NCI-H2227 treated with DMSO at 0.1 percent for 48 hours (cell line): ENCODE data around the gene RNF40.

ENCODE experiments used
- DNase-seq: peaks from one replicate; lab custom pipeline; 2025; lab: John Stamatoyannopoulos, UW

RNF40 gene

GRCh38 chr16:30761928-30762902, at the start of gene RNF40, which contains the start of gene CFAP119:
RNF40 (plus strand) TSS chr16:30762322; CDS start chr16:30762546, 224 bp downstream.
CFAP119 (minus strand) TSS chr16:30762062; CDS start chr16:30761748, 314 bp downstream.
- DNase-seq: peak; percentile 97

GRCh38 chr16:30715750-30716445, 46.2 kb upstream of the RNF40 start:
- no peak for DNase-seq

DNA sequence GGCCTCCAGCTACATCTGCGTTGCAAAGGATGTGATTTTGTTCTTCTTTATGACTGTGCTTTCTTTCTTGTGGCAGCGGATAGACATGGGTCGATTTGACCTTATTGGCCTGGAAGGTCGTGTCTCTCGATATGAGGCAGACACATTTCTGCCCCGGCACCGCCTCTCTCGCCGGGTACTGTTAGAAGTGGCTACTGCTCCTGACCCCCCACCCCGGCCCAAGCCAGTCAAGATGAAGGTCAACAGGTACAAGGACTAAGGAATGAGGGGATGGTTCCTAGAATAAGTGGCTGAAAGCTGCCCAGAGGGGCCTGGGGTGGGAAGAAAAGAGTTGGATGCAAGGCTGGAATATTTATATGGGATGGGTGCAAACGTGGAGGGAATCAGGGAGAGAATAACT, 42.0 kb upstream of the RNF40 start:
- DNase-seq: no peak

GRCh38 chr16:30720694-30721093, 41.4 kb upstream of the RNF40 start:
- no peak for DNase-seq

GRCh38 chr16:30721167-30721566, 41.0 kb upstream of the RNF40 start:
- DNase-seq: no peak

DNA sequence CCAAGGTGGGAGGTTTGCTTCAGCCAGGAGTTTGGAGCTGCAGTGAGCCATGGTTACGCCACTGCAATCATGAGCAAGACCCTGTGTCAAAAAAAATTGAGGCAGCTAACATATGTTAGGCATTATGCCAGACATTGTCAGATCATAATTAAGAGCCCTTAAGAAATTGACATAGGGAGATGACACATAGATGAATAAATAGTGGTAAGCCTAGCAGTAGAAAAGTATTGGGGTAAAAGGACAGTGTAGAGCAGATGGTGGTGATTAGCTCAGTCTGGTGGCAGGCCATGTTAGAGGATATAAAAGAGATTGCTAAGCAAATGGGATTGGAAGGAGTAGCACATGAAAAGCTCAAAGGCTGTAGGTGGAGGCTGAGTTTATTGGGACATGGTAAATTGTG, 40.5 kb upstream of the RNF40 start:
- DNase-seq: no peak

- no peak for DNase-seq
Observed at GRCh38 chr16:30722443-30722842, 39.7 kb upstream of the RNF40 start.

DNA sequence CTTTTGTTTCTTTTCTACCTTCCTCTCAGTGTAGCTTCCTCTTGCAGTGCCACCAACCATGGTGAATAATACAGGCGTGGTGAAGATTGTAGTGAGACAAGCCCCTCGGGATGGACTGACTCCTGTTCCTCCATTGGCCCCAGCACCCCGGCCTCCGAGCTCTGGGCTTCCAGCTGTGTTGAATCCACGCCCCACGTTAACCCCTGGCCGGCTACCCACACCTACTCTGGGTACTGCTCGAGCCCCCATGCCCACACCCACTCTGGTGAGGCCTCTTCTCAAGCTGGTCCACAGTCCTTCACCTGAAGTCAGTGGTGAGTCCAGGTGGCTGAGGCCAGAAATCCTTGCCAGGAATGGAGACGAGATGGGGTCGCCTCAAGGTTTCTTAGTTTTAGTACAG, 39.2 kb upstream of the RNF40 start:
- no peak for DNase-seq

DNA sequence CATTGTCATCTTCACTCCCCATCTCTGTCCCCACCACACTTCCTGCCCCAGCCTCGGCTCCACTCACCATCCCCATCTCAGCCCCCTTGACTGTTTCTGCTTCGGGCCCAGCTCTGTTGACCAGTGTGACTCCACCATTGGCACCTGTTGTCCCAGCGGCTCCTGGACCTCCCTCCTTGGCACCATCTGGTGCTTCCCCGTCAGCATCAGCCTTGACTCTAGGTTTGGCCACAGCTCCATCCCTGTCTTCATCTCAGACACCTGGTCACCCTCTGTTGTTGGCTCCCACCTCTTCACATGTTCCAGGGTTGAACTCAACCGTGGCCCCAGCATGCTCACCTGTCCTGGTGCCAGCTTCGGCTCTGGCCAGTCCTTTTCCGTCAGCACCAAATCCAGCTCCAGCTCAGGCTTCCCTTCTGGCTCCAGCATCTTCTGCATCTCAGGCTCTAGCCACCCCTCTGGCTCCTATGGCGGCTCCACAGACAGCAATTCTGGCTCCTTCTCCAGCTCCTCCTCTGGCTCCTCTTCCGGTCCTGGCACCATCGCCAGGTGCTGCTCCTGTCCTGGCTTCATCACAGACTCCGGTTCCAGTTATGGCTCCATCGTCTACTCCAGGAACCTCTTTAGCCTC, 38.3 kb upstream of the RNF40 start:
- no peak for DNase-seq

DNA sequence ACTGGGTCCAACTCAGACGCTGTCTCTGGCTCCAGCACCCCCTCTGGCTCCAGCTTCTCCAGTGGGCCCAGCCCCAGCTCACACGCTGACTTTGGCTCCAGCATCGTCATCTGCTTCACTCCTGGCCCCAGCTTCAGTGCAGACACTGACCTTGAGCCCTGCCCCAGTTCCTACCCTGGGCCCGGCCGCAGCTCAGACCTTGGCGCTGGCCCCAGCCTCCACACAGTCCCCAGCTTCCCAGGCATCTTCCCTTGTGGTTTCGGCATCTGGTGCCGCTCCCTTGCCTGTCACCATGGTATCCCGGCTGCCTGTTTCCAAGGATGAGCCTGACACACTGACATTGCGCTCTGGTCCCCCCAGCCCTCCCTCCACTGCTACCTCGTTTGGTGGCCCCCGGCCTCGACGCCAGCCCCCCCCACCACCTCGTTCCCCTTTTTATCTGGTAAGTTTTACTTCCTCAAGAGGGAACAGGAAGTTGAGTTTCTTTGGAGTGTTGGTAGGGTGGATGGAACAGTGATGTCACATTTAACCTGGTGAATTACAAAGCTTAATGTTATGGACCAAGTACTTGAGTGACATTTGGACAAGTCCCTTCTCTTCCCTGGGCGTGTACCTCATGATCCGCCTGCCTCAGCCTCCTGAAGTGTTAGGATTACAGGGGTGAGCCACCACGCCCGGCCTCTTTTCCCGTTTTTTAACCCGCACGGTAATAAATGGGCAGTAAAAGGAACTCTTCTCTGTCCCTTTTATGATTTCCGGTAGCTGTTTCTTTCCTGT, 37.3 kb upstream of the RNF40 start:
- no peak for DNase-seq

DNA sequence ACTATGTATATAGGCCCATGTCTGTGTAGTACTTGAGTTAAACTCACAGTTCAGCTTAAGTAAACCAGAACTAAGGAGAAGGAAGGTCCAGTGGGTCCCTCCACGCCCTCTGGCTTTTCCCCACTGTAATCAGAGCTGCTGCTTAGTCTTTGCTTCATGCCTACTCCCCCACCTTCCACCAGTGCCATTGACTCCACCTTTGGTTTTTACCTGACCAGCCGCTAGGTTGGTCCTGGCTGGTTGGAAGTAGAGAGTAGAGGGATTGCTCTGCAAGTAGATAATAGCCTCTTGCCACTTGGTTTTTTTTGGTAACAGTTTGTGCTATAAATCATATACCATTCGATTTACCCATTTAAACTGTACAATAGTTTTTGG, 36.7 kb upstream of the RNF40 start:
- no peak for DNase-seq

- no peak for DNase-seq
Observed at GRCh38 chr16:30728321-30728720, 33.8 kb upstream of the RNF40 start.

DNA sequence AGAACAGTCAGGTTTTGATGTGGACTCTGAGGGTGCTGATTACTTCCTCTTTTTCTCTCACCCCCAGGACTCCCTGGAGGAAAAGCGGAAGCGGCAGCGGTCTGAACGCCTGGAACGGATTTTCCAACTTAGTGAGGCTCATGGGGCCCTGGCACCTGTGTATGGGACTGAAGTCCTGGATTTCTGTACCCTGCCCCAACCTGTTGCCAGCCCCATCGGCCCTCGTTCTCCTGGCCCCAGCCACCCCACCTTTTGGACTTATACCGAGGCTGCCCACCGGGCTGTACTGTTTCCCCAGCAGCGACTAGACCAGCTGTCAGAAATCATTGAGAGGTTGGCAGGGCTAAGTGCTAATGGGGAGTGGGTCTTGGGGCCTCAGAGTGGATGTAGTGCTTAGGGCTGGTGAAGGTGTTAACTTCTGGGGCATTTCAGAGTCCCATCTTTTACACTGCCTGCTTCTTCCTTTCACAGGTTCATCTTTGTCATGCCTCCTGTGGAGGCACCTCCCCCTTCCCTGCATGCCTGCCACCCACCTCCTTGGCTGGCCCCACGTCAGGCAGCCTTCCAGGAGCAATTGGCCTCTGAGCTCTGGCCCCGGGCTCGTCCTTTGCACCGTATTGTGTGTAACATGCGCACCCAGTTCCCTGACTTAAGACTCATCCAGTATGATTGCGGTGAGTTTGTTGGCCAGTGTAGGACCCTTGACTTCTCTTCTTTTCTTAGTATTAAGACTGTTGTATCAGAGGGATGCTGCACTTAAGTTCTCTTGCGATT, 33.0 kb upstream of the RNF40 start:
- DNase-seq: no peak

DNA sequence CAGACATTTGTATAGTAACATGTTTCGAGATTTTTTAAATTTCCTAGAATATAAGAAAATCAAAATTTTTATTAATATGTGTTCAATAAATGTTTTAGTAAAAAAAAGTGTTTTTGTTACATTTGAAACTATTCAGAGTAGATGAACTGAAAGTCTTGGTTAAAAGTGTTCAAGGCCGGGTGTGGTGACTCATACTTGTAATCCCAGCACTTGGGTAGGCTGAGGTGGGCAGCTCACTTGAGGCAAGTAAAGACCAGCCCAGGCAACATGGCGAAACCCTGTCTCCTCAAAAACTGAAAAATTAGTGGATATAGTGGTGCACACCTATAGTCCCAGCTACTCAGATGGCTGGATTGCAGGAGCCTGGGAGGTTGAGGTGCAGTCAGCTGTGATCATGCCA, 30.7 kb upstream of the RNF40 start:
- DNase-seq: no peak

DNA sequence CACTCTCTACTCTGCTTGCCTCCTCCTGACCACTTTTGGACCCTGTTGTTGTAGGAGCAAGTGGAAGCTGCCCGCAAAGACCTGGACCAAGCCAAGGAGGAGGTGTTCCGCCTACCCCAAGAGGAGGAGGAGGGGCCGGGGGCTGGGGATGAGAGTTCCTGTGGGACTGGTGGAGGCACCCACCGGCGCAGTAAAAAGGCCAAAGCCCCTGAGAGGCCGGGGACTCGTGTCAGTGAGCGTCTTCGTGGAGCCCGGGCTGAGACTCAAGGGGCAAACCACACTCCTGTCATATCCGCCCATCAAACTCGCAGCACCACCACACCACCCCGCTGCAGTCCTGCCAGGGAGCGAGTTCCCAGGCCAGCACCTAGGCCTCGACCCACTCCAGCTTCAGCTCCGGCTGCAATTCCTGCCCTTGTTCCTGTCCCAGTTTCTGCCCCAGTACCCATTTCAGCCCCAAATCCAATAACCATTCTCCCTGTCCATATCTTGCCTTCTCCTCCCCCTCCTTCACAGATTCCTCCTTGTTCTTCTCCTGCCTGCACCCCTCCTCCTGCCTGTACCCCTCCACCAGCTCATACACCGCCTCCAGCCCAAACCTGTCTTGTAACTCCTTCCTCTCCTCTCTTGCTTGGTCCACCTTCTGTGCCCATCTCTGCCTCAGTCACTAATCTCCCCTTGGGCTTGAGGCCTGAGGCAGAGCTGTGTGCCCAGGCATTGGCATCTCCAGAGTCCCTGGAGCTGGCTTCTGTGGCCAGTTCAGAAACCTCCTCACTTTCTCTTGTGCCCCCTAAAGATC, 24.9 kb upstream of the RNF40 start:
- no peak for DNase-seq

DNA sequence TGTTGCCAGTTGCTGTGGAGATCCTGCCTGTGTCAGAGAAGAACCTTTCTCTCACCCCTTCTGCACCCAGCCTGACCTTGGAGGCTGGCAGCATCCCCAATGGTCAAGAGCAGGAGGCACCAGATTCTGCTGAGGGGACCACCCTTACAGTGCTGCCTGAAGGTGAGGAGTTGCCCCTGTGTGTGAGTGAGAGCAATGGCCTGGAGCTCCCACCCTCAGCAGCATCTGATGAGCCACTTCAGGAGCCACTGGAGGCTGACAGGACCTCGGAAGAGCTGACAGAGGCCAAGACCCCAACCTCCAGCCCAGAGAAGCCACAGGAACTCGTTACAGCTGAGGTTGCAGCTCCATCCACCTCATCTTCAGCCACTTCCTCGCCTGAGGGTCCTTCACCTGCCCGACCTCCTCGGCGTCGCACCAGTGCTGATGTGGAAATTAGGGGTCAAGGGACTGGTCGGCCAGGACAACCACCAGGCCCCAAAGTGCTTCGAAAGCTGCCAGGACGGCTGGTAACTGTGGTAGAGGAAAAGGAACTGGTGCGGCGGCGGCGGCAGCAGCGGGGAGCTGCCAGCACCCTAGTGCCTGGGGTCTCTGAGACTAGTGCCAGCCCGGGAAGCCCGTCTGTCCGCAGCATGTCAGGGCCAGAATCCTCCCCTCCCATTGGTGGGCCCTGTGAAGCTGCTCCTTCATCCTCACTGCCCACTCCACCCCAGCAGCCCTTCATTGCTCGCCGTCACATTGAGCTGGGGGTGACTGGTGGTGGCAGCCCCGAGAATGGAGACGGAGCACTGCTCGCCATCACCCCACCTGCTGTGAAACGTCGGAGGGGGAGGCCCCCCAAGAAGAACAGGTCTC, 24.1 kb upstream of the RNF40 start:
- no peak for DNase-seq

DNA sequence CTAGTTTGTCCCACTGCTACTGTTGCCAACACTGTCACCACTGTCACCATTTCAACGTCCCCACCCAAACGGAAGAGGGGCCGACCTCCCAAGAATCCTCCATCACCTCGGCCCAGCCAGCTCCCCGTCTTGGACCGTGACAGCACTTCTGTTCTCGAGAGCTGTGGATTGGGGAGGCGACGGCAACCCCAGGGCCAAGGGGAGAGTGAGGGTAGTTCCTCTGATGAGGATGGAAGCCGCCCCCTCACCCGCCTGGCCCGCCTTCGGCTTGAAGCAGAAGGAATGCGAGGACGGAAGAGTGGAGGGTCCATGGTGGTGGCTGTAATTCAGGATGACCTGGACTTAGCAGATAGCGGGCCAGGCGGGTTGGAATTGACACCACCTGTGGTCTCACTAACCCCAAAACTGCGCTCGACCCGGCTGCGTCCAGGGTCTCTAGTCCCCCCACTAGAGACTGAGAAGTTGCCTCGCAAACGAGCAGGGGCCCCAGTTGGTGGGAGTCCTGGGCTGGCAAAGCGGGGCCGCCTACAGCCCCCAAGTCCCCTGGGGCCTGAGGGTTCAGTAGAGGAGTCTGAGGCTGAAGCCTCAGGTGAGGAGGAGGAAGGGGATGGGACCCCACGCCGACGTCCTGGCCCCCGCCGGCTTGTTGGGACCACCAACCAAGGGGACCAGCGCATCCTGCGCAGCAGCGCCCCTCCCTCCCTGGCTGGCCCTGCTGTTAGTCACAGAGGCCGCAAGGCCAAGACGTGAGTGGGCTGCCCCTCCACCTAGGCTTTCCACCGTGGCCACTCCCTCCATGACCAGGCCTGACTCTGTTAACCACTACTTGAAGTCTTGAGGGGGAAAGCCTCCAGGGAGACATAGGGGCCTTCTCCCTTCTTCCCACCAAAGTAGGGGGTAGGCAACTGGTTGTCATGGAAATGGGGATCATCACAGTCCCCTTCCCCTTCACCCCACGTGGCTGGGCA, 22.9 kb upstream of the RNF40 start:
- DNase-seq: no peak
